Loucy (cell line): ENCODE results near the gene EPN2.

Experiments used
- H2AFZ ChIP-seq: fragments of 200-600 bp; sonication (generic); 2 replicates; pipeline ENCODE4 v1.6.0; 2016; ENCODE audit warnings: antibody characterized with exemption, mild to moderate bottlenecking, low read length, moderate library complexity
- H3F3A ChIP-seq: fragments of 200-600 bp; 2 replicates; pipeline ENCODE4 v1.6.0; 2016; ENCODE audit warnings: antibody characterized with exemption, low read depth, mild to moderate bottlenecking
- H3K27me3 ChIP-seq: fragments of 200-600 bp; sonication (generic); 2 replicates; pipeline ENCODE4 v1.6.1; 2014; ENCODE audit warnings: low read length, mild to moderate bottlenecking; ENCODE audit not compliant: insufficient read depth, poor library complexity, severe bottlenecking
- H3K36me3 ChIP-seq: fragments of 200-600 bp; sonication (generic); 2 replicates; pipeline ENCODE4 v1.6.1; 2016; ENCODE audit warnings: low read length; ENCODE audit not compliant: insufficient read depth
- H3K4me1 ChIP-seq: fragments of 200-600 bp; sonication (generic); 2 replicates; pipeline ENCODE4 v1.5.1; 2014; ENCODE audit warnings: low read length, mild to moderate bottlenecking; ENCODE audit not compliant: insufficient read depth, poor library complexity, severe bottlenecking
- H3K4me2 ChIP-seq: fragments of 200-600 bp; sonication (generic); 2 replicates; pipeline ENCODE4 v1.6.0; 2014; ENCODE audit warnings: antibody characterized with exemption, low read length, low read depth, mild to moderate bottlenecking; ENCODE audit not compliant: poor library complexity, severe bottlenecking
- H3K4me3 ChIP-seq: fragments of 200-600 bp; sonication (generic); 2 replicates; pipeline ENCODE4 v1.5.1; 2014; ENCODE audit warnings: low read length, mild to moderate bottlenecking, mixed read lengths; ENCODE audit not compliant: poor library complexity, severe bottlenecking
- H3K79me2 ChIP-seq: fragments of 200-600 bp; sonication (generic); 2 replicates; pipeline ENCODE4 v1.6.1; 2014; ENCODE audit warnings: low read length; ENCODE audit not compliant: insufficient read depth
- H3K9ac ChIP-seq: fragments of 200-600 bp; sonication (generic); 2 replicates; pipeline ENCODE4 v1.6.0; 2014; ENCODE audit warnings: mild to moderate bottlenecking, low read depth, low read length, moderate library complexity; ENCODE audit not compliant: poor library complexity, severe bottlenecking
- H3K9me2 ChIP-seq: fragments of 200-600 bp; sonication (generic); replicated peaks from 2 replicates; pipeline ENCODE4 v1.6.1; 2016; ENCODE audit warnings: low read depth, low read length, mixed read lengths
- H3K9me3 ChIP-seq: fragments of 200-600 bp; sonication (generic); 2 replicates; pipeline ENCODE4 v1.6.1; 2014; ENCODE audit warnings: mild to moderate bottlenecking, antibody characterized with exemption, low read length, low read depth; ENCODE audit not compliant: insufficient read depth
- H4K20me1 ChIP-seq: fragments of 200-600 bp; sonication (generic); 2 replicates; pipeline ENCODE4 v1.6.0; 2014; ENCODE audit warnings: antibody characterized with exemption, low read length, mild to moderate bottlenecking; ENCODE audit not compliant: insufficient read depth, poor library complexity, severe bottlenecking
- CTCF ChIP-seq: fragments of 200-600 bp; sonication (generic); conservative IDR thresholded peaks from 2 replicates; pipeline ENCODE4 v1.5.1; 2014; ENCODE audit warnings: mild to moderate bottlenecking, antibody characterized with exemption, low read length
- EZH2phosphoT487 ChIP-seq: fragments of 200-600 bp; IDR thresholded peaks from 2 replicates; pipeline ENCODE4 v1.6.1; 2018; ENCODE audit warnings: antibody characterized with exemption, mild to moderate bottlenecking, moderate library complexity, borderline replicate concordance

Gene EPN2

GRCh38 chr17:19308398-19308797 lies 71.2 kb downstream of the EPN2 start:
- Histone ChIP-seq H3K9me3 (no peaks in the 10 kb centered on the region), H3K27me3 (no peaks in the 10 kb centered on the region), H3K4me1 (peaks cover 33% of the 10 kb centered on the region), H4K20me1 (no peaks in the 10 kb centered on the region), H3F3A (no peaks in the 10 kb centered on the region), H3K79me2 (no peaks in the 10 kb centered on the region), H3K36me3 (no peaks in the 10 kb centered on the region), H3K4me2 (no peak overlapping the region), H3K9me2 (no peaks in the 10 kb centered on the region), H3K9ac (no peak overlapping the region), H3K4me3 (no peak overlapping the region), H2AFZ (no peak overlapping the region)
- TF ChIP-seq EZH2phosphoT487: no peak
- no peak for TF ChIP-seq CTCF

- no peak overlapping the region for H3K9ac ChIP-seq
- H3K79me2 ChIP-seq: no peaks in the 10 kb centered on the region
- no peaks in the 10 kb centered on the region for H3K9me3 ChIP-seq
- peaks cover 22% of the 10 kb centered on the region for H3K4me1 ChIP-seq
- H3K4me3 ChIP-seq: no peak overlapping the region
- H3K9me2 ChIP-seq: no peaks in the 10 kb centered on the region
- H3K27me3 ChIP-seq: no peaks in the 10 kb centered on the region
- no peaks in the 10 kb centered on the region for H3K36me3 ChIP-seq
- H2AFZ ChIP-seq: no peak overlapping the region
- TF ChIP-seq CTCF (no peak), EZH2phosphoT487 (no peak)
- no peak overlapping the region for H3K4me2 ChIP-seq
- no peaks in the 10 kb centered on the region for H4K20me1 ChIP-seq
- H3F3A ChIP-seq: no peaks in the 10 kb centered on the region
Observed at GRCh38 chr17:19309701-19310100, 72.5 kb downstream of the EPN2 start.

GRCh38 chr17:19310151-19310550 lies 73.0 kb downstream of the EPN2 start:
- Histone ChIP-seq H3K4me2 (no peak overlapping the region), H3K4me3 (no peak overlapping the region), H4K20me1 (no peaks in the 10 kb centered on the region), H3K79me2 (no peaks in the 10 kb centered on the region), H3K27me3 (no peaks in the 10 kb centered on the region), H3F3A (no peaks in the 10 kb centered on the region), H3K9me3 (no peaks in the 10 kb centered on the region), H3K9me2 (no peaks in the 10 kb centered on the region), H2AFZ (no peak overlapping the region), H3K9ac (no peak overlapping the region), H3K4me1 (peaks cover 18% of the 10 kb centered on the region), H3K36me3 (no peaks in the 10 kb centered on the region)
- TF ChIP-seq EZH2phosphoT487 (no peak), CTCF (no peak)
